Measurements from ENCODE around the gene KRT6B.
"Not testable (repeated sequence)": the region's sequence is repeated elsewhere in the genome, so short reads cannot be mapped to it uniquely, and the experiment has no call there.

DNA sequence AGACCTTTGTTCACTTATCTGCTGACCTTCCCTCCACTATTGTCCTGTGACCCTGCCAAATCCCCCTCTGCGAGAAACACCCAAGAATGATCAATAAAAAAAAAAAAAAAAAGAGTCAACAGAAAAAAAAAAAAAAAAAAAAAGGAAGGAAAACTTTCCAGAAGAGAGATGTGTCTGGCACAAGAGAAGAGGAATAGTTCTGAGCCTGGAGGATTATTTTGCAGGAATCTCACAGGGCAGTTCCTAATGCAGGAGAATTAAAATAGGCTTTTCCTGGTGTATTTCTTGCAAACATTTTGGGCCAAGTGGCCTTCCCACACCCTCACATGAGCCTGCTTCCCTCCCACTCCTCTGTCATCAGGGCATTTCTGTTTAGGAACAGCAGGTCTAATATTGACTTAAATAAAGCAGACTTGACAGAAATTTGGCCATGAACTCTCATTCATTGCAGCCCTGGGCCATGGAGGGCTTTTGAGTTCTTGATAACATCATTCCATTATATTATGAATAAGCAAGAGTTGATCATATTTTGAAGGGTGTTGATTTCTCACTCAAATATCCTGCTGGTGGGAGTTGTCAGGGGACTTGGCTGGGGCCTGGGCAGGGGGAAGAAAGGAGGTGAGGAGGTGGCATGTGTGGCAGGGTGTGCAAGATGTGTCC, 41.2 kb downstream of the KRT6B start:
- TF ChIP-seq POLR2A (IDR thresholded peaks at IDR 0.05; ENCODE audit: extremely low read depth, insufficient read length); MYC (IDR thresholded peaks at IDR 0.05; ENCODE audit: low read depth, low read length): not testable (repeated sequence)
- TF ChIP-seq, protein P1, sequence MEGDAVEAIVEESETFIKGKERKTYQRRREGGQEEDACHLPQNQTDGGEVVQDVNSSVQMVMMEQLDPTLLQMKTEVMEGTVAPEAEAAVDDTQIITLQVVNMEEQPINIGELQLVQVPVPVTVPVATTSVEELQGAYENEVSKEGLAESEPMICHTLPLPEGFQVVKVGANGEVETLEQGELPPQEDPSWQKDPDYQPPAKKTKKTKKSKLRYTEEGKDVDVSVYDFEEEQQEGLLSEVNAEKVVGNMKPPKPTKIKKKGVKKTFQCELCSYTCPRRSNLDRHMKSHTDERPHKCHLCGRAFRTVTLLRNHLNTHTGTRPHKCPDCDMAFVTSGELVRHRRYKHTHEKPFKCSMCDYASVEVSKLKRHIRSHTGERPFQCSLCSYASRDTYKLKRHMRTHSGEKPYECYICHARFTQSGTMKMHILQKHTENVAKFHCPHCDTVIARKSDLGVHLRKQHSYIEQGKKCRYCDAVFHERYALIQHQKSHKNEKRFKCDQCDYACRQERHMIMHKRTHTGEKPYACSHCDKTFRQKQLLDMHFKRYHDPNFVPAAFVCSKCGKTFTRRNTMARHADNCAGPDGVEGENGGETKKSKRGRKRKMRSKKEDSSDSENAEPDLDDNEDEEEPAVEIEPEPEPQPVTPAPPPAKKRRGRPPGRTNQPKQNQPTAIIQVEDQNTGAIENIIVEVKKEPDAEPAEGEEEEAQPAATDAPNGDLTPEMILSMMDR (IDR thresholded peaks at IDR 0.05; ENCODE audit: low read depth, low read length) = not testable (repeated sequence)
- TF ChIP-seq, protein P2, sequence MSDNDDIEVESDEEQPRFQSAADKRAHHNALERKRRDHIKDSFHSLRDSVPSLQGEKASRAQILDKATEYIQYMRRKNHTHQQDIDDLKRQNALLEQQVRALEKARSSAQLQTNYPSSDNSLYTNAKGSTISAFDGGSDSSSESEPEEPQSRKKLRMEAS (IDR thresholded peaks at IDR 0.05; ENCODE audit: low read depth, low read length) = not testable (repeated sequence)
